Measurements from ENCODE around the gene PUS10. TPM values are rescaled to one million over a fixed set of nuclear protein-coding genes. Genes with fewer than 3 reads are reported as not detected.
"Not testable (repeated sequence)": the region's sequence is repeated elsewhere in the genome, so short reads cannot be mapped to it uniquely, and the experiment has no call there.

The PUS10 gene
- total RNA-seq, 2 donors from 2014 or later: 3.6 to 15.6 TPM

- DNase-seq: peak; percentile 70 to 82 (median 79)
- TF ChIP-seq CTCF (IDR thresholded peaks at IDR 0.05) (no peak), POLR2A (IDR thresholded peaks at IDR 0.05) (peak; percentile 23 to 89 (median 83))
- peaks cover 53% of the 10 kb centered on the region for H3K4me1 ChIP-seq
- WGBS, 2 donors: 0% methylated on average over 17 to 27 of the region's 27 CpGs
- intact Hi-C loops (cut with DNase I): no loop called here
- no peaks in the 10 kb centered on the region for H3K9me3 ChIP-seq
- no peaks in the 10 kb centered on the region for H3K36me3 ChIP-seq (replicated peaks in 1 of 2; ENCODE audit: insufficient read depth in 1 of 2, low read depth in 2 of 2)
- H3K27ac ChIP-seq: peak overlapping the region; percentile 84 to 95 (median 92)
- peak; percentile 83 for ATAC-seq
- peak overlapping the region; percentile 79 to 91 for H3K4me3 ChIP-seq
- no peaks in the 10 kb centered on the region for H3K27me3 ChIP-seq
Measured at GRCh38 chr2:61017003-61017555, 976 bp downstream of the PUS10 start.

- DNase-seq (no peak), ATAC-seq (no peak)
- H3K36me3 ChIP-seq (replicated peaks in 1 of 2; ENCODE audit: insufficient read depth in 1 of 2, low read depth in 2 of 2): no peaks in the 10 kb centered on the region
- intact Hi-C loops (cut with DNase I): no loop called here
- peaks cover 56% of the 10 kb centered on the region for H3K4me1 ChIP-seq
- TF ChIP-seq POLR2A (IDR thresholded peaks at IDR 0.05) (no peak), CTCF (IDR thresholded peaks at IDR 0.05) (no peak)
- H3K9me3 ChIP-seq: no peaks in the 10 kb centered on the region
- WGBS, 2 donors: 0 to 2% methylated on average over 16 of the region's 16 CpGs
- H3K27me3 ChIP-seq: no peaks in the 10 kb centered on the region
- peak overlapping the region; percentile 79 to 91 for H3K4me3 ChIP-seq
- H3K27ac ChIP-seq: peak overlapping the region; percentile 84 to 95 (median 92)
Measured at GRCh38 chr2:61016392-61017002, 1.6 kb downstream of the PUS10 start.

- Histone ChIP-seq H3K27me3 (no peaks in the 10 kb centered on the region), H3K4me3 (no peak overlapping the region), H3K9me3 (no peaks in the 10 kb centered on the region), H3K36me3 (replicated peaks in 1 of 2; ENCODE audit: insufficient read depth in 1 of 2, low read depth in 2 of 2) (no peaks in the 10 kb centered on the region), H3K4me1 (peaks cover 58% of the 10 kb centered on the region), H3K27ac (peak overlapping the region; percentile 71 to 95 (median 89))
- intact Hi-C loops (cut with DNase I): no loop called here
- TF ChIP-seq POLR2A (IDR thresholded peaks at IDR 0.05) (no peak), CTCF (IDR thresholded peaks at IDR 0.05) (no peak)
- ATAC-seq: peak; percentile 53
- DNase-seq: peak in 1 of 4 donors; percentile 59
- WGBS, 2 donors: 2 to 8% methylated on average over 2 of the region's 2 CpGs
Measured at GRCh38 chr2:61015976-61016375, 2.1 kb downstream of the PUS10 start.

- DNase-seq (no peak), ATAC-seq (no peak)
- no peaks in the 10 kb centered on the region for H3K27me3 ChIP-seq
- 27 to 44% methylated on average over 3 of the region's 3 CpGs for WGBS, 2 donors
- intact Hi-C loops (cut with DNase I): no loop called here
- H3K27ac ChIP-seq: peak overlapping the region; percentile 71 to 95 (median 89)
- H3K9me3 ChIP-seq: no peaks in the 10 kb centered on the region
- no peak overlapping the region for H3K4me3 ChIP-seq
- TF ChIP-seq CTCF (IDR thresholded peaks at IDR 0.05): no peak
- TF ChIP-seq POLR2A (IDR thresholded peaks at IDR 0.05): no peak
- H3K4me1 ChIP-seq: peaks cover 51% of the 10 kb centered on the region
- H3K36me3 ChIP-seq (replicated peaks in 1 of 2; ENCODE audit: insufficient read depth in 1 of 2, low read depth in 2 of 2): no peaks in the 10 kb centered on the region
Measured at GRCh38 chr2:61014763-61015162, 3.3 kb downstream of the PUS10 start.

- Histone ChIP-seq H3K36me3 (replicated peaks in 1 of 2; ENCODE audit: insufficient read depth in 1 of 2, low read depth in 2 of 2) (no peaks in the 10 kb centered on the region), H3K27me3 (no peaks in the 10 kb centered on the region), H3K9me3 (no peaks in the 10 kb centered on the region), H3K4me3 (no peak overlapping the region), H3K27ac (peak overlapping the region in 3 of 4 donors; percentile 84 to 95 (median 94)), H3K4me1 (peaks cover 46% of the 10 kb centered on the region)
- intact Hi-C loops (cut with DNase I): no loop called here
- TF ChIP-seq POLR2A (IDR thresholded peaks at IDR 0.05) (no peak), CTCF (IDR thresholded peaks at IDR 0.05) (no peak)
- no peak for ATAC-seq
- DNase-seq: no peak
- WGBS, 2 donors: 34 to 58% methylated on average over 3 of the region's 3 CpGs
Measured at GRCh38 chr2:61013382-61013781, 4.7 kb downstream of the PUS10 start.

GRCh38 chr2:61012303-61012702 is 5.8 kb downstream of the PUS10 start:
- H3K36me3 ChIP-seq (replicated peaks in 1 of 2; ENCODE audit: insufficient read depth in 1 of 2, low read depth in 2 of 2); ATAC-seq; H3K4me3 ChIP-seq; H3K27me3 ChIP-seq; intact Hi-C loops (cut with DNase I); H3K9me3 ChIP-seq: not testable (repeated sequence)
- Histone ChIP-seq H3K27ac (peak overlapping the region; percentile 30 to 95 (median 50)), H3K4me1 (peaks cover 46% of the 10 kb centered on the region)
- WGBS, 2 donors: 54 to 80% methylated on average over 2 of the region's 2 CpGs
- peak in 1 of 4 donors; percentile 28 for DNase-seq

Data from body of pancreas (tissue), 4 donors.